Dendritic cell treated with granulocyte-macrophage colony-stimulating factor and Interleukin-4, amounts not matched to agents 40 ng/mL and 50 ng/mL, for 4 days (primary cell): Measurements from ENCODE around the gene CAB39L.

Experiments used
- H3K27ac Mint-ChIP-seq: one replicate; pipeline ENCODE4 v1.8.0; 2022; ENCODE audit warnings: mild to moderate bottlenecking, mixed read lengths
- H3K27me3 Mint-ChIP-seq: one replicate; pipeline ENCODE4 v1.8.0; 2022; ENCODE audit warnings: mild to moderate bottlenecking, mixed read lengths
- H3K36me3 Mint-ChIP-seq: one replicate; pipeline ENCODE4 v1.8.0; 2022; ENCODE audit warnings: low read depth, mixed read lengths
- H3K4me1 Mint-ChIP-seq: one replicate; pipeline ENCODE4 v1.8.0; 2022; ENCODE audit warnings: low read depth, mixed read lengths
- H3K4me3 Mint-ChIP-seq: one replicate; pipeline ENCODE4 v1.8.0; 2022; ENCODE audit warnings: mild to moderate bottlenecking, moderate library complexity, mixed read lengths
- H3K9me3 Mint-ChIP-seq: one replicate; pipeline ENCODE4 v1.8.0; 2022; ENCODE audit warnings: mixed read lengths
- intact Hi-C: fragments of 100-400 bp; cut with micrococcal nuclease; formaldehyde crosslinking; loops from one replicate; pipeline ENCODE4 v1.15.0; 2022

Gene CAB39L

GRCh38 chr13:49368688-49369087 is 75.2 kb downstream of the CAB39L start:
- H3K27me3 Mint-ChIP-seq, result no peaks in the 10 kb centered on the region
- H3K36me3 Mint-ChIP-seq, result peaks cover 7% of the 10 kb centered on the region
- peaks cover 12% of the 10 kb centered on the region for H3K4me1 Mint-ChIP-seq
- intact Hi-C loops, result no loop called here
- peaks cover 11% of the 10 kb centered on the region for H3K9me3 Mint-ChIP-seq
- H3K4me3 Mint-ChIP-seq, result no peak overlapping the region
- H3K27ac Mint-ChIP-seq, result no peak overlapping the region

DNA sequence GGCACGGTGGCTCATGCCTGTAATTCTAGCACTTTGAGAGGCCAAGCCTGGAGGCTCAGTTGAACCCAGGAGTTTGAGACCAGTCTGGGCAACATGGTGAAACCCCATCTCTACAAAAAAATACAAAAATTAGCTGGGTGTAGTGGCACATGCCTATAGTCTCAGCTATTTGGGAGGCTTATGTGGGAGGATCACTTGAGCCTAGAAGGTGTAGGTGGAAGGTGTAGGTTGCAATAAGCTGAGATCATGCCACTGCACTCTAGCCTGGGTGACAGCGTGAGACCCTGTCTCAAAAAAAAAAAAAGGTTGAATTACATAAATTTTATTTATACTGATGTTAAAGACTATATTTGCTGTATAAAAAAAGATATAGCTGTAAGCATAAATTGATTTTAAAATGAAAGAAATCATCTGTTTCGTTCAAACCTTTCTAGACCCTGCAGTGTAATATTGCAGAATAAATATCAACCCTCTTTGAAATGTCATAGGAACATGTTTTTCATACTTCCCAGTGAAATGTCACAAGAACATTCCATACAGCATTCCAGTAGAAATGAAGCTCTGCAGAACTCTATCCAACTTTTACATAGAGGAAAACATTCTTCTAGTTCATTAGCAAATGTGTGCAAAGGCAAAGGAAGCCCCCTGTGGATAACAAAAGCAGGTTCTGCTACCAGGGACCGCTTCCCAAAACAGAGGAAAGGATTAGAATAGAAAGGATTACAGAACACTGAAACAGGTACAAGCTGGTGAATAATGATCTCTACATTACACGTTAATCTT is 76.0 kb downstream of the CAB39L start:
- peaks cover 19% of the 10 kb centered on the region for H3K9me3 Mint-ChIP-seq
- H3K4me1 Mint-ChIP-seq, result peaks cover 12% of the 10 kb centered on the region
- H3K27ac Mint-ChIP-seq, result no peak overlapping the region
- intact Hi-C loops, result no loop called here
- H3K27me3 Mint-ChIP-seq, result no peaks in the 10 kb centered on the region
- H3K36me3 Mint-ChIP-seq, result peaks cover 13% of the 10 kb centered on the region
- no peak overlapping the region for H3K4me3 Mint-ChIP-seq

- Mint-ChIP-seq H3K9me3 (peaks cover 21% of the 10 kb centered on the region), H3K27ac (no peak overlapping the region), H3K27me3 (no peaks in the 10 kb centered on the region), H3K36me3 (peaks cover 13% of the 10 kb centered on the region), H3K4me3 (no peak overlapping the region), H3K4me1 (peaks cover 12% of the 10 kb centered on the region)
- intact Hi-C loops, result no loop called here
Measured at GRCh38 chr13:49366841-49367240, 77.0 kb downstream of the CAB39L start.

- Mint-ChIP-seq H3K4me1 (peaks cover 6% of the 10 kb centered on the region), H3K27me3 (no peaks in the 10 kb centered on the region), H3K9me3 (peaks cover 15% of the 10 kb centered on the region), H3K4me3 (no peak overlapping the region), H3K36me3 (peaks cover 15% of the 10 kb centered on the region), H3K27ac (no peak overlapping the region)
- intact Hi-C loops, result no loop called here
Measured at GRCh38 chr13:49357694-49358093, 86.2 kb downstream of the CAB39L start.

DNA sequence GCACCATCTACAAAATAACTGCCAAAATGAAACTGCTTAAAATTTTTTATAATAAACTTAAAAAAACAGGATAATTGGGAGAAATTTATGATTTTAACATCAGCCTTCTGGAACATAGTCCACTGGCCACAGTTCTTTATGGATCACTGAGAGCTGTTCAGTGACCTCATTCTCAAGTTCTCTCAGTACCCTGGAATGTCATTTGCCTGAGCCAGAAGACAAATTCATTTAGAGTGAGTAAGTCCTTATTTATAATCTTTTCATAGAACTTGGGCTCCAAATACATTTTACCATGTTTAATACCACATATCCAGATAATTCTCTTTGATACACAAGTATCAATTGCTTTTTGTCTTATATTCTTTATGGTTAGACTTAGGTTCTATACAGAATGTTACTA is 87.6 kb downstream of the CAB39L start:
- H3K4me1 Mint-ChIP-seq, result peaks cover 6% of the 10 kb centered on the region
- intact Hi-C loops, result no loop called here
- no peak overlapping the region for H3K27ac Mint-ChIP-seq
- H3K27me3 Mint-ChIP-seq, result no peaks in the 10 kb centered on the region
- H3K9me3 Mint-ChIP-seq, result peaks cover 9% of the 10 kb centered on the region
- no peak overlapping the region for H3K4me3 Mint-ChIP-seq
- peaks cover 15% of the 10 kb centered on the region for H3K36me3 Mint-ChIP-seq

- intact Hi-C loops, result no loop called here
- Mint-ChIP-seq H3K27ac (no peak overlapping the region), H3K36me3 (peaks cover 10% of the 10 kb centered on the region), H3K4me1 (no peaks in the 10 kb centered on the region), H3K9me3 (no peaks in the 10 kb centered on the region), H3K27me3 (no peaks in the 10 kb centered on the region), H3K4me3 (no peak overlapping the region)
Measured at GRCh38 chr13:49354719-49355118, 89.1 kb downstream of the CAB39L start.

GRCh38 chr13:49353908-49354307 is 90.0 kb downstream of the CAB39L start:
- H3K4me3 Mint-ChIP-seq, result no peak overlapping the region
- intact Hi-C loops, result no loop called here
- H3K36me3 Mint-ChIP-seq, result peaks cover 5% of the 10 kb centered on the region
- H3K9me3 Mint-ChIP-seq, result no peaks in the 10 kb centered on the region
- H3K4me1 Mint-ChIP-seq, result no peaks in the 10 kb centered on the region
- no peak overlapping the region for H3K27ac Mint-ChIP-seq
- H3K27me3 Mint-ChIP-seq, result no peaks in the 10 kb centered on the region

DNA sequence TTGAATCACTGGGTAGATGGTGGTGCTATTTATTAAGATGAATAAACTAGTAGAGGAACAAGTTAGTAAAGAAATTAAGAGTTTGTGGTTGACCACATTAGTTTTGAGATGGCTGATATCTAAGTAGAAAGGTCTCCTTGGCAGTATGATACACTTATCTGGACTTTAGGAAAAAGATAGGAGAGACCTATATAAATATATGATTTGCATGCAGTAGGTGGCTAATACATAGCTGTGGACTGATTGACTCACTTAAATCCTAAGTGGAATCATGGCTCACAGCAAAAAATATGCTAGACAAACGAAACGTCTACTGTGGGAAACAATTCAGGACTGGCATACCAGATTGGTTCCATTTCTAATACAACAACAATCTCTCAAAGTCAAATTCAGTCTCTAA is 92.0 kb downstream of the CAB39L start:
- no peaks in the 10 kb centered on the region for H3K4me1 Mint-ChIP-seq
- H3K9me3 Mint-ChIP-seq, result no peaks in the 10 kb centered on the region
- H3K36me3 Mint-ChIP-seq, result peaks cover 6% of the 10 kb centered on the region
- H3K27ac Mint-ChIP-seq, result no peak overlapping the region
- intact Hi-C loops, result no loop called here
- H3K27me3 Mint-ChIP-seq, result no peaks in the 10 kb centered on the region
- H3K4me3 Mint-ChIP-seq, result no peak overlapping the region

DNA sequence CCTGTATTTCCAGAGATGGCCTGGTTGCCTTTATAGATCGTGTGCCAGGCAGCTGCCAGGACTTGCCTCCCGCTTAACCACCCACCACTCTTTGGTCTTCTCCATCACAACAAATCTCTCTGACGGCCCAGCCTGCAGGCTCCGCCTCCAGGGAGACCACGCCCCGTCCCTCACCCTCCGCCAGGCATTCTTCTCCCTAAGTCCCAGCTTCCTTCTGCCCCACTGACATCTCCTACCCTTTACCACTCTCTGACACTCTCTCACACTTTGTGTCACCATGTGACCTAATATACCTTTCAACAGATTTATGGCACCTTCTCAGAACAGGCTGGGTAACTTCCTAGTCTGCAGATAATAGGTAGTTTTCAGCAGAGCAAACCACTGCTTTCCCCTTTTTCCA is 95.1 kb downstream of the CAB39L start:
- Mint-ChIP-seq H3K27me3 (no peaks in the 10 kb centered on the region), H3K27ac (no peak overlapping the region), H3K36me3 (peaks cover 6% of the 10 kb centered on the region), H3K9me3 (no peaks in the 10 kb centered on the region), H3K4me3 (no peak overlapping the region), H3K4me1 (no peaks in the 10 kb centered on the region)
- intact Hi-C loops, result no loop called here

DNA sequence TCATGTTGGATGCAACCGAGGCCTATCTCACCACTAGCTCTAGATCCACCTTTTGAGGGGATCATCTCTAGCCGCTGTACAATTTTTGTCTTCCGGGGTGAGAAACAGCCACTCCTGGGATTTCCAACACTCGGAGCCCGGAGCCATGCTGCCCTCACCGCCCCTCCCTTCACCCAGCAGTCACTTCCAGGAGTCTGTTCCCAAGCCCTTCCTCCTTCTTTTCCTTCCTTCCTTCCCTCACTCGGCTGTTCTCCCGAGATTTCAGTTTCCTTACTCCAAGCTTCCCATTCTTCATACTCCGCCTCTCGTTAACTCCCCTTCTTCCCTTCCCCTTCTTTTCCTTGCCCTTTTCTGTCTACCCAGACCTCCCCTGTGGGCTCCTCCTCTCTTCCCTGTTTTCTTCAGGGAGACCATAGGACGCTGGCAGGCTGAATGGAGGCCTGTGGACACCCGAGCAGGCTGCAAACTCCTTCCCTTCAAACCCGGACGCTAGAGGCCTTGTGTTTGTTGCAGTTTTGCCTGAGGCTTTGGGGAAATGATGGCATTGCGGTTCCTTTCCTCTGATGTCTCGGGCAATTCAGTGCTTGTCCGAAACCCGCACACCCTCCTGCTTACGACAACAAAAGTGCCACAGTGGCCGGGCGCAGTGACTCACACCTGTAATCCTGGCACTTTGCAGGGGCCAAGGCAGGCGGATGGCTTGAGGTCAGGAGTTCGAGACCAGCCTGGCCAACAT is 96.0 kb downstream of the CAB39L start:
- Mint-ChIP-seq H3K4me3 (no peak overlapping the region), H3K27ac (no peak overlapping the region), H3K4me1 (no peaks in the 10 kb centered on the region), H3K36me3 (peaks cover 6% of the 10 kb centered on the region), H3K9me3 (no peaks in the 10 kb centered on the region), H3K27me3 (no peaks in the 10 kb centered on the region)
- intact Hi-C loops, result no loop called here

DNA sequence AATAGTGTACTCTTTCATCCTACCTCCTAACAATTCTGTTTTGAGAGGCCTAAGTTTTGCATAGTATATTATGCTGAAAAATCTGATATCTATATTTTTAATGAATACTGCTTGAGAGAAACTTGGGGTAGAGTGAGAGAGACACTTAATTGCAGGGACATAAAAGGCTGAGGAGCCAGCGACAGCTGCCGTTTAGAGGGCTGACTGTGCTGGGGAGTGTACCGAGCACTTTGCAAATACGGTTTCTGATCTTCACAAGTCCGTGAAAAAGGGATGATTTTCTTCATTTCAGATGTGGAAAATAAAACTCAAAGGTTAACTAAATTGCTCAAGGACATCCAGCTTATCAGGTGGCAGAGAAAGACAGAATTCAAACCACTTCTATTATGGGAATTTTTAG is 97.4 kb downstream of the CAB39L start:
- Mint-ChIP-seq H3K27ac (no peak overlapping the region), H3K4me3 (no peak overlapping the region), H3K4me1 (no peaks in the 10 kb centered on the region), H3K27me3 (no peaks in the 10 kb centered on the region), H3K36me3 (peaks cover 6% of the 10 kb centered on the region), H3K9me3 (no peaks in the 10 kb centered on the region)
- intact Hi-C loops, result no loop called here

- intact Hi-C loops, result no loop called here
- no peaks in the 10 kb centered on the region for H3K4me1 Mint-ChIP-seq
- H3K27ac Mint-ChIP-seq, result no peak overlapping the region
- H3K4me3 Mint-ChIP-seq, result no peak overlapping the region
- H3K9me3 Mint-ChIP-seq, result no peaks in the 10 kb centered on the region
- peaks cover 3% of the 10 kb centered on the region for H3K36me3 Mint-ChIP-seq
- no peaks in the 10 kb centered on the region for H3K27me3 Mint-ChIP-seq
Measured at GRCh38 chr13:49343731-49344130, 100.1 kb downstream of the CAB39L start.

- Mint-ChIP-seq H3K27ac (no peak overlapping the region), H3K4me3 (no peak overlapping the region), H3K27me3 (no peaks in the 10 kb centered on the region)
Measured at GRCh38 chr13:49343255-49343654, 100.6 kb downstream of the CAB39L start.

DNA sequence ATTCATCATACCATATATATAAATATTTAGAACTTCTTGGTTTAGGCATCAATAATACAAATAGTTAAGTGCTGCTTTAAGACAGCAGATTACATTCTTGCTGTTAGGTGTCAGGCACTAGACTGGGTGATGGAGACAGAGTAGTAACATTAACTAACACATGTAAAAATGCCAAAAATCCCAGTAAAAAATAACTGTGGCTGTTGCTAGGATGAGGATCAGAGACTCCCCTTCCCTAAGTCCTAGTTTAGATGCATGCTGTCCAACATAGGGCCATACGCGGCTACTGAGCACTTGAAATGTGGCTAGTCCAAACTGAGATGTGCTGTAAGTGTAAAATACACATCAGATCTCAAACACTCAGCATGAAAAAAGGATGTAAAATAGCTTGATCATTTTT is 101.4 kb downstream of the CAB39L start:
- H3K4me3 Mint-ChIP-seq, result no peak overlapping the region
- H3K9me3 Mint-ChIP-seq, result no peaks in the 10 kb centered on the region
- H3K27ac Mint-ChIP-seq, result no peak overlapping the region
- intact Hi-C loops, result no loop called here
- no peaks in the 10 kb centered on the region for H3K36me3 Mint-ChIP-seq
- H3K4me1 Mint-ChIP-seq, result no peaks in the 10 kb centered on the region
- no peaks in the 10 kb centered on the region for H3K27me3 Mint-ChIP-seq

More at GRCh38 chr13:49343255-49343654, 100.6 kb downstream of the CAB39L start:
- no peaks in the 10 kb centered on the region for H3K36me3 Mint-ChIP-seq
- no peaks in the 10 kb centered on the region for H3K9me3 Mint-ChIP-seq
- intact Hi-C loops, result no loop called here
- H3K4me1 Mint-ChIP-seq, result no peaks in the 10 kb centered on the region
